Activated T-helper 17 cell treated with anti-CD3 and anti-CD28 coated beads, Interleukin-2, amount 50 U/mL, for 72 hours (primary cell): ENCODE measurements around the gene HMGXB3. TPM values are rescaled to one million over a fixed set of nuclear protein-coding genes. Genes with fewer than 3 reads are reported as not detected.

Experiments used
- ATAC-seq: fragments of 150-1000 bp; cut with Tn5 transposase; replicated peaks from 2 replicates; pipeline ENCODE4 v1.10.0; 2021; ENCODE audit warnings: mild to moderate bottlenecking, moderate library complexity
- H3K27ac Mint-ChIP-seq: one replicate; pipeline ENCODE4 v1.8.0; 2022; ENCODE audit warnings: mixed read lengths
- H3K27me3 Mint-ChIP-seq: one replicate; pipeline ENCODE4 v1.8.0; 2022; ENCODE audit warnings: mixed read lengths
- H3K36me3 Mint-ChIP-seq: one replicate; pipeline ENCODE4 v1.8.0; 2022; ENCODE audit warnings: low read depth, mild to moderate bottlenecking, mixed read lengths
- H3K4me1 Mint-ChIP-seq: one replicate; pipeline ENCODE4 v1.8.0; 2022; ENCODE audit warnings: mixed read lengths
- H3K4me3 Mint-ChIP-seq: one replicate; pipeline ENCODE4 v1.8.0; 2022; ENCODE audit warnings: mild to moderate bottlenecking, mixed read lengths
- H3K9me3 Mint-ChIP-seq: one replicate; pipeline ENCODE4 v1.8.0; 2022; ENCODE audit warnings: mixed read lengths
- total RNA-seq, 2 donors: library from RNA; stranded (reverse); gene quantifications; one replicate each; pipeline ENCODE4 v1.2.3, GENCODE V29; 2022

Gene HMGXB3
- 10 to 100 TPM; 28.2 to 42.6 TPM for total RNA-seq

- Mint-ChIP-seq H3K9me3 (no peaks in the 10 kb centered on the region), H3K4me1 (peaks cover 22% of the 10 kb centered on the region), H3K27me3 (no peaks in the 10 kb centered on the region), H3K36me3 (peaks cover 52% of the 10 kb centered on the region), H3K27ac (peak within 1 kb of the TSS; percentile 97), H3K4me3 (peak within 1 kb of the TSS; percentile 95)
- ATAC-seq = peak; percentile 87
Measured at GRCh38 chr5:150000256-150000989, at the start of gene HMGXB3, which contains the start of gene TIGD6. HMGXB3 (plus strand) TSS chr5:150000739; CDS start chr5:150004853, 4,114 bp downstream. TIGD6 (minus strand) TSS chr5:150000654; CDS start chr5:149996348, 4,306 bp downstream.

- Mint-ChIP-seq H3K4me3 (no peak overlapping the region), H3K27ac (no peak overlapping the region), H3K27me3 (peaks cover 9% of the 10 kb centered on the region), H3K4me1 (no peaks in the 10 kb centered on the region), H3K9me3 (no peaks in the 10 kb centered on the region), H3K36me3 (no peaks in the 10 kb centered on the region)
- no peak for ATAC-seq
Measured at GRCh38 chr5:149951138-149951749, 49.3 kb upstream of the HMGXB3 start.

GRCh38 chr5:149953436-149954121, 47.0 kb upstream of the HMGXB3 start:
- Mint-ChIP-seq H3K27ac (no peak overlapping the region), H3K4me3 (no peak overlapping the region), H3K36me3 (no peaks in the 10 kb centered on the region), H3K9me3 (no peaks in the 10 kb centered on the region), H3K27me3 (peaks cover 5% of the 10 kb centered on the region), H3K4me1 (no peaks in the 10 kb centered on the region)
- ATAC-seq = no peak

- Mint-ChIP-seq H3K27me3 (peaks cover 3% of the 10 kb centered on the region), H3K4me3 (no peak overlapping the region), H3K9me3 (no peaks in the 10 kb centered on the region), H3K36me3 (peaks cover 6% of the 10 kb centered on the region), H3K27ac (no peak overlapping the region), H3K4me1 (peaks cover 6% of the 10 kb centered on the region)
- ATAC-seq = no peak
Measured at GRCh38 chr5:149954798-149955197, 45.7 kb upstream of the HMGXB3 start.

DNA sequence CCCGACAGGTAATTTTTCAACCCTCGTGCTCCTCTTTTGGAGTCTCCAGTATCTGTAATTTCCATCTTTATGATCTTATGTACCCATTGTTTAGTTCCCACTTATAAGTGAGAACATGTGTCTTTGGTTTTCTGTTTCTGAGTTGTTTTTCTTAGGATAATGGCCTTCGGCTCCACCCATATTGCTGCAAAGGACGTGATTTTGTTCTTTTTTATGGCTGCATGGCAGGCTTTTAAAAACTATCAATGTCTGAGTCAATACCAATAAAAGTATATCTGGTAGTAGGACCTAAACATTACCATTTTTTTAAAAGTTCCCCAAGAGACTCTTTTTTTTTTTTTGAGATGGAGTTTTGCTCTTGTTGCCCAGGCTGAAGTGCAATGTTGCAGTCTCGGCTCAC, 43.9 kb upstream of the HMGXB3 start:
- ATAC-seq = no peak
- no peak overlapping the region for H3K27ac Mint-ChIP-seq
- peaks cover 6% of the 10 kb centered on the region for H3K36me3 Mint-ChIP-seq
- no peak overlapping the region for H3K4me3 Mint-ChIP-seq
- no peaks in the 10 kb centered on the region for H3K27me3 Mint-ChIP-seq
- no peaks in the 10 kb centered on the region for H3K9me3 Mint-ChIP-seq
- H3K4me1 Mint-ChIP-seq = peaks cover 17% of the 10 kb centered on the region

DNA sequence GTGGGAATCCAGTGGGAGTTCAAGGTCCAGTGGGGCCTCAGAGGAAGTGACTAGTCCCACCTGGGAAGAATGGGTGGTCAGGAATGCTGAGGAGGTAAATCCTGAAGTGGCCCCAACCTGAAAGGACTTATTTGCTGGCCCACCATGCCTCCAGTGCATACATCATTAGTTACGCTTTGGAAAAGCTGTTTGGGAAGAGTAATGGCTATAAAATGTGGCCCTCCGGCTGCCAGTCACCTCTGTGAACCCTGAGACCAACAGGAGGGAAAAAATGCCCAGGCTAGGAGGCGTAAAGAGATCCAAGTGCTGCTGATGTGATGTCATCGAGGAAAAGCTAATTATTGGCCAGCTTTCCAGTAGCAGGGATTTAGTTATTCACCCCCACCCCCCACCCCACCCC, 42.7 kb upstream of the HMGXB3 start:
- Mint-ChIP-seq H3K27me3 (no peaks in the 10 kb centered on the region), H3K4me3 (no peak overlapping the region), H3K27ac (no peak overlapping the region), H3K36me3 (peaks cover 13% of the 10 kb centered on the region), H3K9me3 (no peaks in the 10 kb centered on the region), H3K4me1 (peaks cover 29% of the 10 kb centered on the region)
- ATAC-seq = no peak

GRCh38 chr5:149959406-149960236, 40.9 kb upstream of the HMGXB3 start:
- H3K27ac Mint-ChIP-seq = peak overlapping the region; percentile 99
- no peaks in the 10 kb centered on the region for H3K27me3 Mint-ChIP-seq

GRCh38 chr5:149960272-149961185, 40.0 kb upstream of the HMGXB3 start, which contains the start of gene SLC26A2:
SLC26A2 (plus strand) TSS chr5:149960758; CDS start chr5:149977653, 16,895 bp downstream.
- Mint-ChIP-seq H3K36me3 (peaks cover 15% of the 10 kb centered on the region), H3K27me3 (no peaks in the 10 kb centered on the region), H3K4me3 (peak within 1 kb of the TSS; percentile 97), H3K9me3 (no peaks in the 10 kb centered on the region), H3K4me1 (peaks cover 31% of the 10 kb centered on the region), H3K27ac (peak within 1 kb of the TSS; percentile 99)
- peak; percentile 98 for ATAC-seq

More at GRCh38 chr5:149959406-149960236, 40.9 kb upstream of the HMGXB3 start:
- Mint-ChIP-seq H3K36me3 (peaks cover 15% of the 10 kb centered on the region), H3K4me3 (peak overlapping the region; percentile 97), H3K4me1 (peaks cover 31% of the 10 kb centered on the region), H3K9me3 (no peaks in the 10 kb centered on the region)
- ATAC-seq = peak; percentile 46

DNA sequence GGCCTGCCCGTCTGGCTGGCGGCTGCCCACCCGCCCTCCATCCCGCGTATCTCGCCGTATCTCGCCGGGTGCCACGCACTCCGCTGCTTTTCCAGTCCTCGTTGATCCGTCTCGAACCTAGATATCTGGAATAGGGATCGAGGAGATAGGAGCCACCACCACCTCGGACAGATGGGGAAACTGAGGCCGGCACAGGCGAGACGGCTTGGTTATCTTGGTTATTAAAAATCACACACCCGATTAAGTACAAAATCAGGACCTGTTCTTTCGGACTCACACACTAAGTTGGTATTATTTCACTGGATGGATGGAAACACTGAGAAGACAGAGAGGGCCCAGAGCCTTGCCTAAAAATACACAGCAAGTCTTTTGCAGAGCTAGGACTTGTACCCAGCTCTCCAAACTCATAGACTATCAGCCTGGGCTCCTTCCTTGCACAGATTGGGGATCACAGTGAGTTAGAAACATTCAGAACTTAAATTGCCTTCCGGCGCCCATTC, 39.3 kb upstream of the HMGXB3 start:
- peak overlapping the region; percentile 99 for H3K27ac Mint-ChIP-seq
- no peaks in the 10 kb centered on the region for H3K27me3 Mint-ChIP-seq
- H3K4me3 Mint-ChIP-seq = peak overlapping the region; percentile 97
- peaks cover 31% of the 10 kb centered on the region for H3K4me1 Mint-ChIP-seq
- no peaks in the 10 kb centered on the region for H3K9me3 Mint-ChIP-seq
- H3K36me3 Mint-ChIP-seq = peaks cover 15% of the 10 kb centered on the region
- no peak for ATAC-seq

DNA sequence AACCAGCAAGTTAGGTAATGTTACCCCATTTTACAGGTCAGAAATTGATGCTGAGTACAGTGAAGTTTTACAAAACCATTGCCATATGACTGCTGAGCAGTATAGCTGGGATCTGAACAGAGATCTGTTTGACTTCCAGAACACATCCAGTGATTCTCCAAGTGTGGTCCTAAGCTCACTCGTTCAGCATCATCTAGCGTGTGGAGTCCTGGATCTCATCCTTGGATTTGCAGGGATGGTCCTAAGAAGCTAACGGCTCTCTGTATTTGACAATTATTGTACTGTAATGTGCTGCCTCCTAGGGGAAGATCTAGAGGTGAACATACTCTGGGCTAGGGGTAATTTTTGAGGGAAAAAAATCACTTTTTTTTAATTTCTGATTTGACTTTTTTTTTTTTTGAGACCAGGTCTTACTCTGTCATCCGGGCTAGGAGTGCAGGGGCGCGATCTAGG, 38.6 kb upstream of the HMGXB3 start:
- H3K9me3 Mint-ChIP-seq = no peaks in the 10 kb centered on the region
- no peaks in the 10 kb centered on the region for H3K27me3 Mint-ChIP-seq
- ATAC-seq = no peak
- H3K4me1 Mint-ChIP-seq = peaks cover 31% of the 10 kb centered on the region
- peaks cover 15% of the 10 kb centered on the region for H3K36me3 Mint-ChIP-seq
- peak overlapping the region; percentile 99 for H3K27ac Mint-ChIP-seq
- H3K4me3 Mint-ChIP-seq = peak overlapping the region; percentile 97

GRCh38 chr5:149962601-149963300, 37.8 kb upstream of the HMGXB3 start:
- Mint-ChIP-seq H3K4me3 (no peak overlapping the region), H3K27me3 (no peaks in the 10 kb centered on the region), H3K36me3 (peaks cover 15% of the 10 kb centered on the region), H3K4me1 (peaks cover 31% of the 10 kb centered on the region), H3K9me3 (no peaks in the 10 kb centered on the region), H3K27ac (no peak overlapping the region)
- ATAC-seq = no peak

DNA sequence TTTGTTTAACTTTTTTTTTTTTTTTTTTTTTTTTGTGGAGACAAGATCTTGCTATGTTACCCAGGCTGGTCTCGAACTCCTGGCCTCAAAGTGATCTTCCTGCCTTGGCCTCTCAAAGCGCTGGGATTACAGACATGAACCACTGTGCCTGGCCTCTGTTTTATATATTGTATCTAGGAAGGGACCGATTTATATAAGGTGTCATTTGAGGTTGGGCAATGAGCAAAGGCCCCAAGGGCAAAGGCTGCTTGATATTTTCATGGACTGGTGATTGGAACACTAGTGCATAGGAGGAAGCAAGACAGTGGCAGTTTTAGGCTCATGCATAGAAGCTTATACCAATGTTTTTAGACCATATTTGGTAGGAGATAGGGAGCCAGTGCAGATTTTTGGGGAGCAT, 36.8 kb upstream of the HMGXB3 start:
- peaks cover 15% of the 10 kb centered on the region for H3K36me3 Mint-ChIP-seq
- H3K27me3 Mint-ChIP-seq = no peaks in the 10 kb centered on the region

More for the DNA sequence above, 36.8 kb upstream of the HMGXB3 start:
- Mint-ChIP-seq H3K4me1 (peaks cover 31% of the 10 kb centered on the region), H3K4me3 (no peak overlapping the region), H3K27ac (no peak overlapping the region), H3K9me3 (no peaks in the 10 kb centered on the region)
- no peak for ATAC-seq
